Keratinocyte (primary cell): ENCODE data around the gene ZNF888. TPM values are rescaled to one million over a fixed set of nuclear protein-coding genes. Genes with fewer than 3 reads are reported as not detected.
A peak's percentile ranks its signal among the peaks of the same experiment; 100 is the strongest.

Experiments used
- DNase-seq: peaks from one replicate; pipeline ENCODE4 v3.0.0-alpha.2; 2011; ENCODE audit warnings: low read depth, missing footprints, low spot score
- FAIRE-seq: peaks from 2 replicates; lab custom pipeline; 2011; peaks lifted over from hg19 to GRCh38; lab: Jason Lieb, UNC
- H2AFZ ChIP-seq: 2 replicates; pipeline ENCODE4 v1.6.0; 2012; ENCODE audit warnings: low read length, control low read depth, inconsistent platforms; ENCODE audit not compliant: control insufficient read depth
- H3K27ac ChIP-seq: 2 replicates; pipeline ENCODE4 v1.5.1; 2011; ENCODE audit warnings: low read length; ENCODE audit not compliant: control insufficient read depth, insufficient read depth
- H3K27me3 ChIP-seq: 3 replicates; pipeline ENCODE4 v1.6.0; 2011; ENCODE audit warnings: low read length; ENCODE audit not compliant: control insufficient read depth, insufficient read depth; ENCODE audit errors: extremely low read depth
- H3K36me3 ChIP-seq, 2 experiments: 2 replicates in 1 of 2; 3 replicates in 1 of 2; pipeline ENCODE4 v1.5.1; 2011; ENCODE audit warnings: low read length in 2 of 2, mild to moderate bottlenecking in 1 of 2; ENCODE audit not compliant: control insufficient read depth in 2 of 2, insufficient read depth in 2 of 2; ENCODE audit errors: extremely low read depth in 1 of 2
- H3K4me1 ChIP-seq: 3 replicates; pipeline ENCODE4 v1.5.1; 2011; ENCODE audit warnings: low read length; ENCODE audit not compliant: control insufficient read depth, insufficient read depth; ENCODE audit errors: extremely low read depth
- H3K4me2 ChIP-seq: 3 replicates; pipeline ENCODE4 v1.6.0; 2011; ENCODE audit warnings: low read depth, low read length; ENCODE audit not compliant: control insufficient read depth, insufficient read depth; ENCODE audit errors: extremely low read depth
- H3K4me3 ChIP-seq, 3 experiments: fragments of 200-600 bp in 1 of 3; sonication (generic) in 1 of 3; 2 replicates in 2 of 3; 3 replicates in 1 of 3; pipeline ENCODE4 v1.5.1; 2011 to 2016; ENCODE audit warnings: low read length in 3 of 3, mild to moderate bottlenecking in 3 of 3, control low read depth in 2 of 3, inconsistent platforms in 1 of 3, low read depth in 1 of 3, mixed read lengths in 1 of 3, mixed run types in 1 of 3, moderate library complexity in 1 of 3; ENCODE audit not compliant: control insufficient read depth in 2 of 3, insufficient read depth in 2 of 3; ENCODE audit errors: extremely low read depth in 1 of 3
- H3K79me2 ChIP-seq: 2 replicates; pipeline ENCODE4 v1.6.0; 2012; ENCODE audit warnings: low read length; ENCODE audit not compliant: control insufficient read depth, insufficient read depth
- H3K9ac ChIP-seq: 3 replicates; pipeline ENCODE4 v1.6.0; 2011; ENCODE audit warnings: low read length; ENCODE audit not compliant: control insufficient read depth, insufficient read depth; ENCODE audit errors: extremely low read depth
- H3K9me1 ChIP-seq: 3 replicates; pipeline ENCODE4 v1.6.0; 2011; ENCODE audit warnings: low read length; ENCODE audit not compliant: control insufficient read depth, insufficient read depth; ENCODE audit errors: extremely low read depth
- H3K9me3 ChIP-seq: 2 replicates; pipeline ENCODE4 v1.5.1; 2012; ENCODE audit warnings: low read depth, low read length; ENCODE audit not compliant: control insufficient read depth
- H4K20me1 ChIP-seq: 3 replicates; pipeline ENCODE4 v1.6.0; 2011; ENCODE audit warnings: low read length; ENCODE audit not compliant: control insufficient read depth, insufficient read depth; ENCODE audit errors: extremely low read depth
- EZH2 ChIP-seq: IDR thresholded peaks from one replicate; pipeline ENCODE4 v1.6.1; 2012; ENCODE audit warnings: inconsistent platforms, mild to moderate bottlenecking, low read length, moderate library complexity
- dilution Hi-C: fragments of 300-500 bp; cut with MboI; formaldehyde crosslinking; loops from one replicate; pipeline ENCODE4 v1.7.0; 2020; ENCODE audit warnings: low sequenced_read_pairs; ENCODE audit not compliant: extremely low pct_ligation_motif_present
- polyA plus RNA-seq, 5 experiments: library from polyadenylated mRNA; depleted of rRNA in 3 of 5; stranded (reverse) in 3 of 5; stranded (forward) in 1 of 5; unstranded in 1 of 5; fragments of >200 nt; gene quantifications; 1 replicate in 1 of 5; 2 replicates in 3 of 5; 3 replicates in 1 of 5; pipeline versions ENCODE4 v1.2.1 to v1.2.3, GENCODE V29; 2011 to 2012; ENCODE audit warnings: missing spikeins in 2 of 5, low read depth in 1 of 5, low replicate concordance in 1 of 5
- TF ChIP-seq, protein P1 (sequence below), 3 experiments: IDR thresholded peaks in 1 of 3; conservative IDR thresholded peaks in 1 of 3; optimal IDR thresholded peaks in 1 of 3; 2 replicates in 2 of 3; 3 replicates in 1 of 3; pipeline versions ENCODE3 to v1.5.1; 2011; ENCODE audit warnings: low read length in 3 of 3, mild to moderate bottlenecking in 3 of 3, moderate library complexity in 2 of 3, control low read depth in 1 of 3, inconsistent platforms in 1 of 3; ENCODE audit not compliant: insufficient read depth in 2 of 3; ENCODE audit errors: extremely low read depth in 1 of 3

The ZNF888 gene
- polyA plus RNA-seq, 1 donor (not counting 4 experiments of a cell fraction or from before 2014, with no cell fraction given): 3.1 TPM

DNA sequence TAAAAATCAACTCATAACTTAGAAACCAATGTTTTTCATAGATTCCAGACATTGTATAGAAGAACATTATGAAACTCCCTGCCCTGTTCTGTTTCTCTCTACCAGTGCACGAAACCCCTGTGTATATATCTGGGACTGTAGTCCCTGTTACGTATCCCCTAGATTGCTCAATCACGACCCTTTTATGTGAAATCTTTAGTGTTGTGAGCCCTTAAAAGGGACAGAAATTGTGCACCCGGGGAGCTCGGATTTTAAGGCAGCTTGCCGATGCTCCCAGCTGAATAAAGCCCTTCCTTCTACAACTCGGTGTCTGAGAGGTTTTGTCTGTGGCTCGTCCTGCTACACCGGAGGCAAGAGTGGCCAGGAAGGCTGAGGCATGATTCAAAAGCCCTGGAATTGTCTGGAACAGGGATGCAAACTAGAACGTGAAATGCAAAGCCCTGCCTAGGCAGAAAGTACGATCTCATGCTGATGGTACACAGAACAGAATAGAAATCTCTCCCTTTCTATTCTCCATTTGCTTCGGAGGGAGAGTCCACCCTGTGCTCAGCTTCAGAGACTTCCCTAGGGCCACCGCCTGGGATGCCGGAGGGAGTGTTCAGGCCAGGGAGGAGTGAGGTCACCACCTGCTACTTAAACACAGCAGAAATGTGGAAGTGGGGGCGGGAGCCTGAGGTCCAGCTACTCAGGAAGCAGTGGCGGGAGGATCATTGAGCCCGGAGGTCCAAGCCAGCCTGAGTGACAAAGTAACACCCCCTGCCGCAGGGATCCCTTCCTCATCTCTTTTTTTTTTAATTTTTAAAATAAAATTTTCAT is 758 bp upstream of the ZNF888 start:
- no peaks in the 10 kb centered on the region for H3K9me1 ChIP-seq
- no peaks in the 10 kb centered on the region for H3K9me3 ChIP-seq
- peak overlapping the region; percentile 92 for H3K9ac ChIP-seq
- peak overlapping the region; percentile 95 for H3K27ac ChIP-seq
- H3K4me2 ChIP-seq: peak overlapping the region; percentile 71
- H3K79me2 ChIP-seq: peaks cover 2% of the 10 kb centered on the region
- DNase-seq (no peak), FAIRE-seq (no peak)
- H3K36me3 ChIP-seq: peaks cover 0 to 2% of the 10 kb centered on the region in 2 experiments
- H3K4me3 ChIP-seq: peak overlapping the region; percentile 51 to 85 (median 61)
- TF ChIP-seq, protein P1, sequence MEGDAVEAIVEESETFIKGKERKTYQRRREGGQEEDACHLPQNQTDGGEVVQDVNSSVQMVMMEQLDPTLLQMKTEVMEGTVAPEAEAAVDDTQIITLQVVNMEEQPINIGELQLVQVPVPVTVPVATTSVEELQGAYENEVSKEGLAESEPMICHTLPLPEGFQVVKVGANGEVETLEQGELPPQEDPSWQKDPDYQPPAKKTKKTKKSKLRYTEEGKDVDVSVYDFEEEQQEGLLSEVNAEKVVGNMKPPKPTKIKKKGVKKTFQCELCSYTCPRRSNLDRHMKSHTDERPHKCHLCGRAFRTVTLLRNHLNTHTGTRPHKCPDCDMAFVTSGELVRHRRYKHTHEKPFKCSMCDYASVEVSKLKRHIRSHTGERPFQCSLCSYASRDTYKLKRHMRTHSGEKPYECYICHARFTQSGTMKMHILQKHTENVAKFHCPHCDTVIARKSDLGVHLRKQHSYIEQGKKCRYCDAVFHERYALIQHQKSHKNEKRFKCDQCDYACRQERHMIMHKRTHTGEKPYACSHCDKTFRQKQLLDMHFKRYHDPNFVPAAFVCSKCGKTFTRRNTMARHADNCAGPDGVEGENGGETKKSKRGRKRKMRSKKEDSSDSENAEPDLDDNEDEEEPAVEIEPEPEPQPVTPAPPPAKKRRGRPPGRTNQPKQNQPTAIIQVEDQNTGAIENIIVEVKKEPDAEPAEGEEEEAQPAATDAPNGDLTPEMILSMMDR (optimal IDR thresholded peaks at IDR 0.05 in 1 of 3, IDR thresholded peaks at IDR 0.05 in 1 of 3, conservative IDR thresholded peaks at IDR 0.05 in 1 of 3; ENCODE audit: extremely low read depth in 1 of 3, insufficient read depth in 2 of 3, low read length in 3 of 3): no peak
- TF ChIP-seq EZH2: no peak
- dilution Hi-C loops: no loop called here
- no peaks in the 10 kb centered on the region for H4K20me1 ChIP-seq
- H2AFZ ChIP-seq: peak overlapping the region; percentile 54
- no peaks in the 10 kb centered on the region for H3K27me3 ChIP-seq
- peaks cover 16% of the 10 kb centered on the region for H3K4me1 ChIP-seq

DNA sequence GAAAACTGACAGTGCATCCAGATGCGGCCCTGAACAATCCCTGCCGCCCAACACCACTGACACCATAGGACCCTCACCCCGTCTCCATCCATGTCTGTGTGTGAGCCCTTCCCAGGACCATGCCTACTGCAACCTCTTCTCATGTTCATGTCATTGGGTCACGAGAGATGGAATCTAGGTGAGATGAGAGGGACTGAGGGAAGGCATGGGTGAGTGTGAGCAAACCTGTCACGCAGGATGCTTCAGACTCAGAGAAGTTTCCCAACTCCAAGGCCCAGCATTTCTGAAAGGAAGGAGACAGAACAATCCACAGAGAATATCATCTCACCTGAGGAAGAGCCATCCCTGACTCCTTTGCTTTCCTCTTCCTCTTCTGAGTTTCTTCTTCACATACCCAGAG is 5.7 kb downstream of the ZNF888 start:
- no peak overlapping the region for H2AFZ ChIP-seq
- TF ChIP-seq, protein P1 (optimal IDR thresholded peaks at IDR 0.05 in 1 of 3, IDR thresholded peaks at IDR 0.05 in 1 of 3, conservative IDR thresholded peaks at IDR 0.05 in 1 of 3; ENCODE audit: extremely low read depth in 1 of 3, insufficient read depth in 2 of 3, low read length in 3 of 3): no peak
- TF ChIP-seq EZH2: no peak
- H3K36me3 ChIP-seq: peaks cover 4 to 11% of the 10 kb centered on the region in 2 experiments
- H4K20me1 ChIP-seq: no peaks in the 10 kb centered on the region
- no peaks in the 10 kb centered on the region for H3K9me1 ChIP-seq
- dilution Hi-C loops: no loop called here
- no peaks in the 10 kb centered on the region for H3K27me3 ChIP-seq
- FAIRE-seq (no peak), DNase-seq (no peak)
- H3K4me1 ChIP-seq: peaks cover 4% of the 10 kb centered on the region
- H3K4me3 ChIP-seq: no peak overlapping the region
- no peak overlapping the region for H3K27ac ChIP-seq
- peaks cover 2% of the 10 kb centered on the region for H3K79me2 ChIP-seq
- H3K9ac ChIP-seq: no peak overlapping the region
- H3K4me2 ChIP-seq: no peak overlapping the region
- H3K9me3 ChIP-seq: no peaks in the 10 kb centered on the region
